ENCODE measurements around the gene AP3B1. TPM values are rescaled to one million over a fixed set of nuclear protein-coding genes. Genes with fewer than 3 reads are reported as not detected.

The AP3B1 gene
- total RNA-seq, 1 experiment from 2014 or later: 41.8 TPM

- Histone ChIP-seq H4K8ac (replicated peaks; ENCODE audit: insufficient read length, low read depth, low read length) (no peak overlapping the region), H3K4me1 (ENCODE audit: insufficient read depth, low read length) (no peaks in the 10 kb centered on the region), H2AK5ac (ENCODE audit: insufficient read length, low read length) (no peak overlapping the region), H3K9me3 (ENCODE audit: control insufficient read depth, low read depth, low read length) (no peaks in the 10 kb centered on the region), H2BK120ac (ENCODE audit: low read depth, low read length, poor library complexity, severe bottlenecking) (no peak overlapping the region), H2BK15ac (ENCODE audit: low read depth, low read length) (no peak overlapping the region), H2BK5ac (ENCODE audit: insufficient read length, low read length) (no peak overlapping the region), H2BK20ac (ENCODE audit: low read depth, low read length, poor library complexity, severe bottlenecking) (no peak overlapping the region), H3K4me2 (ENCODE audit: insufficient read depth, insufficient read length, low read length) (no peak overlapping the region), H3K23me2 (ENCODE audit: insufficient read length, low read depth, low read length, poor library complexity, severe bottlenecking) (no peaks in the 10 kb centered on the region), H3K27ac (ENCODE audit: insufficient read length, low read depth, low read length) (no peak overlapping the region), H4K5ac (ENCODE audit: insufficient read length, low read depth, low read length) (no peak overlapping the region), H3K79me1 (ENCODE audit: insufficient read depth, low read depth, low read length, poor library complexity, severe bottlenecking) (no peaks in the 10 kb centered on the region), H3K9ac (ENCODE audit: extremely low read depth, insufficient read length, low read length) (no peak overlapping the region), H4K20me1 (ENCODE audit: control insufficient read depth, insufficient read depth, insufficient read length) (no peaks in the 10 kb centered on the region), H3K56ac (ENCODE audit: insufficient read length, low read depth, low read length) (no peak overlapping the region), H3T11ph (ENCODE audit: low read length) (no peak overlapping the region), H2AFZ (ENCODE audit: low read length) (no peak overlapping the region), H3K4ac (ENCODE audit: low read depth, low read length) (no peak overlapping the region), H3K23ac (ENCODE audit: insufficient read length, low read depth, low read length) (no peak overlapping the region), H3K14ac (ENCODE audit: insufficient read depth, low read length) (no peak overlapping the region), H4K91ac (ENCODE audit: insufficient read length, low read depth, low read length) (no peak overlapping the region), H2BK12ac (ENCODE audit: insufficient read length, low read depth, low read length) (no peak overlapping the region), H3K18ac (ENCODE audit: insufficient read length, low read depth, low read length) (no peak overlapping the region), H3K27me3 (ENCODE audit: insufficient read depth, low read length) (no peaks in the 10 kb centered on the region), H3K79me2 (ENCODE audit: insufficient read depth, low read length) (no peaks in the 10 kb centered on the region)
- peaks cover 6 to 9% of the 10 kb centered on the region in 2 experiments for H3K4me1 Mint-ChIP-seq
- H3K4me3 Mint-ChIP-seq: no peak overlapping the region
- peaks cover 2 to 12% of the 10 kb centered on the region in 2 experiments; a peak in 3 of 5 replicates for H3K9me3 Mint-ChIP-seq
- no peak overlapping the region; a peak in 1 of 7 replicates for H3K27ac Mint-ChIP-seq
- no peak for DNase-seq
- TF ChIP-seq CTCF (conservative IDR thresholded peaks at IDR 0.05): no peak
- WGBS (ENCODE audit: extremely low coverage, insufficient read length, low lambda C conversion rate): no CpG with 5 or more reads among the region's 1 CpG
- peaks cover 14 to 16% (median 15%) of the 10 kb centered on the region in 3 experiments; a peak in 6 of 7 replicates for H3K36me3 Mint-ChIP-seq (ENCODE audit: insufficient read depth in 1 of 3, low read depth in 3 of 3)
- H3K27me3 Mint-ChIP-seq (ENCODE audit: low read depth): no peaks in the 10 kb centered on the region
Measured at GRCh38 chr5:78221467-78221866, 73.0 kb downstream of the AP3B1 start.

All from H9 (cell line).